GM21423 (cell line): ENCODE results near the gene KRTAP10-1.

Source experiments
- ATAC-seq: cut with Tn5 transposase; IDR thresholded peaks from one replicate; pipeline ENCODE4 v1.9.1; 2021; ENCODE audit warnings: mild to moderate bottlenecking, moderate library complexity; ENCODE audit not compliant: unreplicated experiment

KRTAP10-1 gene

DNA sequence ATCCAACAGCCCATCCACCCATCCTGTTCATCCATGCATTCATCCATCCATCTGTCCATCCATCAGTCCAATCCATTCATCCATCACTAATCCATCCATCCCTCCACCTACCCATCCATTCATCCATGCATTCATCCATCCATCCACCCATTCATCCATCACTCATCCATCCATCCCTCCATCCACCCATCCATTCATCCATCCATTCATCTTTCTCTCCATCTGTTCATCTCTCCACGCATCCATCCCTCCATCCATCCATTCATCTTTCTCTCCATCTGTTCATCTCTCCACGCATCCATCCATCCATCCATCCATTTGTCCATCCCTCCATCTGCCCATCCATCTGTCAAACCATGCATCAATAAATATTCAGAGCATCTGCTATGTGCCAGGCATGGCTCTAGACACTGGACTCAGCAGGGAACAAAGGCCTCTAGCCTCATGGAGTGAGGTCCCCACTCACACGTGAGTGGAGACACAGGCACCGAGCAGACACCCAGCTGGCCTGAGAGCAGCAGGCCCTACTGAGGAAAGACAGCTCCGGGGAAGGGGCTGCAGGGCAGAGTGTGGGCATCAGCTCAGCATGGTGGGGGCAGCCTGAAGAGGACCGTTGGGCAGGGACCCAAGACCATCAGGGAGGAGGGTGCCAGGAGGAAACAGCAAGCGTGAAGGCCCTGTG lies 9.6 kb downstream of the KRTAP10-1 start:
- ATAC-seq = no peak

DNA sequence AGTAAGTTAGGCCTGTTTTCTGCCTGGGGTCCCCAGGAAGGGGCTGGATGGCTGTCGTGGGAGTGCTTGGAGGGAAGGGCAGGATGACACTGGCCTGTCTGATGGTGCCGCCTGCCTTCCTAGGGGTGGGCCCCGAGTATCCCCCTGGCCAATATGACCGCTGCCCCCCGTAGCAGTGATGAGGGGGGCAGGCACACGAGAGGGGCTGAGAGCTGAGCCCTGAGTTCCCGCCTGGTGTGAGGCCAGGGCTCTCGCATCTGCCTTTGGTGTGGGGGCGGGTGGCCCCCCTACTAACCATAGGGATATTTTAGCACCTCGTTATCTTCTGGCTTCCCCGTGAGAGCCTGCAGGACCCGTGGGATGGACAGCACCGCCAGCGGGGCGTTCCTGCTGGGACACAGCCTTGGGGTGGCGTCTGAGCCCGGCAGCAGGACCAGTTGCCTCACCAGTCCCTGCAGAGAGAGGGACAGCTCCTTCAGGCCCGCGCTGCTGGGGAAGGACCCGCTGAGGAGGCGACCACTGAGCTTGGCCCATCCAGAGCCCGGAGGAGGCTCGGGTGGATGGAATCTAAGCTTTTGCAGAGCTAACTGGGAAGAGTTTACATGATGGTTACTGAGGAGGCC lies 10.4 kb downstream of the KRTAP10-1 start:
- no peak for ATAC-seq

GRCh38 chr21:44529011-44529421 lies 11.0 kb downstream of the KRTAP10-1 start:
- ATAC-seq = no peak

DNA sequence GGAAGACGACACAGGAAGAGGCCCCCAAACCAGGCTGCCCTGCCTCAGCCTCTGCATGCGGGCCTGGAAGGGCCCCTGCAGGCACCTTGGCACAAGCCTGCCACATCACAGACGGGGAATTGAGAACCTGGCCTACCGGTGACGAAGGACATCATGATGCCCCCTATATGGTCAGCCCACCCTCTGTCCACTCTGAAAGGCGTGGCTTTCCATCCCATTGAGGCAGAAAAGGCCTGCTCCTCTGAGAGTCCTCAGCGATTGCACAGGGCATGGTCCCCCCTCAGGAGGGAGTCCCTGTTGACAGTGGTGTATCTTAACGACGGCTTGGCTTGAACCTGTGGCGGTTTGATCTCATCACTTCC lies 11.4 kb downstream of the KRTAP10-1 start:
- no peak for ATAC-seq

DNA sequence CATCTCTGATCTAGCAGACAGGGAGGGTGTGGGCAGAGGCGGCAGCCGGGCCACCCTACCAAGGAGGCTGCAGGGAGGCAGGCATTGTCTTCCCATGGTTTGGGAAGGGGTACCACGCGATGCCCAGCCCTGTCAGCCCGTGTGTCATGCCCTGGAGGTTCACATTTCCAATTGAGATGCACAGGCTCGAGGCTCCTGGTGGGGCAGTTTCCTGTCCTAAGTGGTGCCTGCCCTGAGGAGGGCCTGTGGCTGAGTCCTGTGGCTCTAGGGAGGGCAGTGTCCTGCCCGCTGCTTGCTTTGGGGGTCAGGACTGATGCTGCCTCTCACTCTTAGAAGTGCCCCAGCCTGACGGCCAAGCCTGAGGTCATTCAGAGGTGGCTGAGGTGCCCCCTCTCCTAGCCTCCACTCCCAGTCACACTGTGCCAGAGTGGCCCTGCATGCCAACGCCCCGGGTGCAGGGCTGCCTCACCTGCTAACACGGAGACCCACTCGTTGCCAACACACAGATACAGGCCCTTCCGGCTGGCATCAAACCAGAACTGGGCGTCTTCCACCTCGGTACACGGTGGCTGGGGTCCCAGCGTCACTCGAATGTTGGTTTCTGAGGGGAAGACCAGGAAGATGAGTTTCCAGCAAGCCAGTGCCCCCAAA lies 11.9 kb downstream of the KRTAP10-1 start:
- ATAC-seq = no peak

DNA sequence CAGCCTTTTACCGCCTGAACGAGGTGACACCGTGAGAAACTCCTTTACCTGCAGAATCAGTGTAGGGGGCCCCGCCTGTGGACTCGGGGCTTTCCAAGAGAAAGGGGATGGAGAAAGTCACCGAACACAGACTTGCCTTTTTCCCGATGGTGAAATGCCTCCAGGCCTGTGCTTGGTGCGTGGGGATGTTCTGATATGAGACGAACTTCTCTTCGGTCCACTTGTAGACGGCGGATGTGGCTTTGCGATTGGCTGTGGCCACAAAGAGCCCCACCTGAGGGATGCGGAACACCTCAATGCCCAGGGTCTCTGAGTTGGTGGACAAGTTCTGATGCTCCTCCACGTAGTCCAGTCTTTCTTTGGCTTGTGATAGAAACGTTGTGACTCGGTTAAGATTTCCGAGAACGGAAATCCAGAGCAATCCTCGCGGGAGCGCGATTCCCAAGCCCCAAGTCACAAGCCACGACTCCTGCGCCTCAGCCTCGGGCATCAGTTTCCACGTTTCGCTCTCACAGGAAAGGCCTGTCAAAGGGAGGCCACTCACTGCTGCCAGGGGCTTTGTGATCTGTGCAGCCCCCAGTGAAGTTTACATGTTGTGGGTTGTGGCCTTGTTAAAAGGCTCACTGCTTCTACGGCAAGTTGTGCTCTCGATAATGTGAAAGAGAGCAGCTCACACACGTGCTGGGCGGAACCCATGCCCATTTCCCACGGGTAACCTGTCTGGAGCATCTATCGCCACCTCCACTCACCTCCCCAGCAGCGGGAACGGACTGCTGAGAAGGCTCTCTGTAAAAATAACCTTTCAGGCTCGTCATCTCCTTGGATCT lies 12.6 kb downstream of the KRTAP10-1 start:
- no peak for ATAC-seq

DNA sequence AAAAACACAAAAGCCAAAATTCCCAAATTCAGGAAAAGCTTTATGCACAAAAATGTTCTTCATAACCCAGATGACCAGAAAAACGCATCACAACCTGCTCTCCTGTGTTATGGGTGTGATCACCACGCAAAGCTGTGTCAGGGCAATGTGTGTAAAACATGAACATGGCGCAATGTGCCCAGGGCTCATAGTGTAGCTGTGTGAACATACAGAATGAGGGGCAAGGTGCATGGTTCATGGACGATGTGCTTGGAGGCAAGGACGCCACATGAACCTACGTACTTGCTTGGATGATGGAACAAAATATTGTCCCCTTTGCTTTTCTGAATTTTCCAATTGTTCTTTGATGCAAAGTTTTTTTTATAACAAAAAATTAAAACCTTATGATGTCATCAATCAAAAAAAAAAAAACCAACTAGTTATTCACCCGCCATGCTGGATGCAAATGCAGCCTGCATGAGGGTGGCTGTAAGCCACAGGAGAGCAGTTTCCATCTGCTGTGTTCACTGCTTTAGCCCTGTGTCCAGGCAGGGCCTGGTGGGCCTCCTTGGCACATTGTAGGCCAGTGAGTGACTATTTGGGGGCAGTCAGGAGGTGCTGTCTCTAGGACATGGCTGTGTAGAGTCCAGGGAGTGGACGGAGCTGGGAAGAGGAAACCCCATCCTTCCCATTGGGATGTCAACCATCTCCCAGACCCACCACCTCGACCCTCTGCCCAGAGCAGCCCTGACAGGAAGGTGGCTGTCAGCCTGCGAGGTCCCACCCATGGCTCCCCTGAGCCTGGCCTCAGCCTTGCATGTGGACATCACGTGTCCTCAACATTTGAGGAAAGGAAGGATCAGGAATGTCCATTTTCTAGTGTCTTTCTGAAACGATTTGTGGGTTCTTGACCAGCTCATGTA lies 13.6 kb downstream of the KRTAP10-1 start:
- no peak for ATAC-seq

- ATAC-seq = no peak
Measured at GRCh38 chr21:44525391-44526095, 14.5 kb downstream of the KRTAP10-1 start.

DNA sequence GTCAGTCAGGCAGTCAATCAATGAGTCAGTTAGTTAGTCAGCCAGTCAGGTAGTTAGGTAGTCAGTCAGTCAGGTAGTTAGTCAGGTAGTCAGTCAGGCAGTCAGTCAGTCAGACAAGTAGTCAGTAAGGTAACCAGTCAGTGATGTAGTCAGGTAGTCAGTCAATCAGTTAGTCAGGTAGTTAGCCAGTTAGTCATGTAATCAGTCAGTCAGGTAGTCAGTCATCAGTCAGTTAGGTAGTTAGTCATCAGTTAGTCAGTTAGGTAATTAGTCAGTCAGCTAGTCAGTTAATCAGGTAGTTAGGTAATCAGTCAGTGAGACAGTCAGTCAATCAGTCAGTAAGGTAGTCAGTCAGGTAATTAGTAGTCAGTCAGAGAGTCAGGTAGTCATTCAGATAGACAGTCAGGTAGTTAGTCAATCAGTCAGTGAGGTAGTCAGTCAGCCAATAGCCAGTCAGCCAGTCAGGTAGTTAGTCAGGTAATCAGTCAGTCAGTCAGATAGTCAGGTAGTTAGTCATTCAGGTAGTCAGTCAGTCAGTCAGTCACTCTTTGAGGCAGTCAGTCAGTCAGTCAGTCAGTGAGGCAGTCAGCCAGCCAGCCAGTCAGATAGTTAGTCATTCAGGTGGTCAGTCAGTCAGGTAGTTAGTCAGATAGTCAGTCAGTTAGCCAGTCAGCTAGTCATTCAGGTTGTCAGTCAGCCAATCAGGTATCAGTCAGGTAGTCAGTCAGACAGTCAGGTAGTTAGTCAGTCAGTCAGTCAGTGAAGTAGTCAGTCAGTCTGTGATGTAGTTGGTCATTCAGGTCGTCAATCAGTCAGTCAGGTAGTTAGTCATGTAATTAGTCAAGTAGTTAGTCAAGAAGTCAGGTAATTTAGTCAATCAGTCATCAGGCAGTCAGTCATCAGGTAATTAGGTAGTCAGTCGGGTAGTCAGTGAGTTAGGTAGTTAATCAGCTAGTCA lies 15.3 kb downstream of the KRTAP10-1 start:
- no peak for ATAC-seq

GRCh38 chr21:44523567-44524413 lies 16.2 kb downstream of the KRTAP10-1 start:
- no peak for ATAC-seq

DNA sequence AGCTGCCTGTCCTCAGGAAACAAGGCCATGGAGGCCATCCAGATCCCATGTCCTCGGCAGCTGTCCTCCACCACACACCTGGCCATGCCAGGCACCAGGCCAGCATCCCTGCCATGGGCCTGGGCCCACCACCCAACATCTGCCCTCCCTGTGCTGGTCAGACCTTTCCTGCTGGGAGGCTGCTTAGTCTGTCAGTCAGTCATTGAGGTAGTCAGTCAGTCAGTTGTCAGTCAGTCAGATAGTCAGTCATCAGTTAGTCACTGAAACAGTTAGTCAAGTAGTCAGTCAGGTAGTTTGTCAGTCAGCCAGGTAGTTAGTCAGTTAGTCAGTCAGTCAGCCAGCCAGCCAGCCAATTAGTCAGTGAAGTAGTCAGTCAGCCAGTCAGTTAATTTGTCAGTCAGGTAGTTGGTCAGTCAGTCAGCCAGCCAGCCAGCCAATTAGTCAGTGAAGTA lies 17.2 kb downstream of the KRTAP10-1 start:
- ATAC-seq = no peak

DNA sequence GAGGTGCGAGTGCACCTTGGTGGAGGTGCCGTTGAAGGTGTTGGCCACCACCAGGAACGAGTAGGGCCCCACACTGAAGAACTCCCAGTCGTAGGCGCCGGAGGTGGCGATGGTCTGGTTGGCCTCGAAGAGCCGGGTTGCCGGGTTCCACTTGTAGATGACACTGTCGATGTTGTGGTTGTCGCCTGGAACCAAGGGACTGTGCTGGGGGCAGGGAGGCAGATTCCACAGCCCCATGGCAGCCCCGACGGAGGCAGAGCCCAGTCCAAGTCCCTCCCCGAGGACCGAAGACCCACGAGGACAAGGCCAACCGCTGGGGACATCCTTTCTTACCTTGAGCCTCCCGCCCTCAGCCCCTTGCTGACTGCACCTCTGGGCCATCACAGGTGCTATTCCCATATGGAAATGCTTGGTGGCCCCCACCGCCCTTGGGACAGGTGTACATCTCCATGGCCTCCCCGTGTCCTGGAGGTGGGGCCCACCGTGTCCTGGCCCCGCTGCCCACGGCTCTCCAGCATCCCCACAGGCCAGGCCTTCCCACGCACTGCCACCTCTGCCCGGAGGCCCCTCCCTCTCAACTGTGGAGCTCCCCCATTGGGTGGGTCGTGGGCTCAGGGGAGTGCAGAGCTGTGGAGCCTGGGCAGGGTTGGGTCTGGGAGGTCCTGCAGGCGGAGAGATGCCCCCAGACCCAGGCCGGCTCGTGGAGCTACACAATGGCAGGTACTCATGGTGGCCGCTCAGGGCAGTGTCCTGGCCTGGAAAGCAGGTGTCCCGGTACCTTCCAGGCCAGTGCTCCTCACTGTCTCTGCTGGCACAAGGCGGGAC lies 17.9 kb downstream of the KRTAP10-1 start:
- ATAC-seq = no peak

- no peak for ATAC-seq
Measured at GRCh38 chr21:44521301-44521927, 18.6 kb downstream of the KRTAP10-1 start.

DNA sequence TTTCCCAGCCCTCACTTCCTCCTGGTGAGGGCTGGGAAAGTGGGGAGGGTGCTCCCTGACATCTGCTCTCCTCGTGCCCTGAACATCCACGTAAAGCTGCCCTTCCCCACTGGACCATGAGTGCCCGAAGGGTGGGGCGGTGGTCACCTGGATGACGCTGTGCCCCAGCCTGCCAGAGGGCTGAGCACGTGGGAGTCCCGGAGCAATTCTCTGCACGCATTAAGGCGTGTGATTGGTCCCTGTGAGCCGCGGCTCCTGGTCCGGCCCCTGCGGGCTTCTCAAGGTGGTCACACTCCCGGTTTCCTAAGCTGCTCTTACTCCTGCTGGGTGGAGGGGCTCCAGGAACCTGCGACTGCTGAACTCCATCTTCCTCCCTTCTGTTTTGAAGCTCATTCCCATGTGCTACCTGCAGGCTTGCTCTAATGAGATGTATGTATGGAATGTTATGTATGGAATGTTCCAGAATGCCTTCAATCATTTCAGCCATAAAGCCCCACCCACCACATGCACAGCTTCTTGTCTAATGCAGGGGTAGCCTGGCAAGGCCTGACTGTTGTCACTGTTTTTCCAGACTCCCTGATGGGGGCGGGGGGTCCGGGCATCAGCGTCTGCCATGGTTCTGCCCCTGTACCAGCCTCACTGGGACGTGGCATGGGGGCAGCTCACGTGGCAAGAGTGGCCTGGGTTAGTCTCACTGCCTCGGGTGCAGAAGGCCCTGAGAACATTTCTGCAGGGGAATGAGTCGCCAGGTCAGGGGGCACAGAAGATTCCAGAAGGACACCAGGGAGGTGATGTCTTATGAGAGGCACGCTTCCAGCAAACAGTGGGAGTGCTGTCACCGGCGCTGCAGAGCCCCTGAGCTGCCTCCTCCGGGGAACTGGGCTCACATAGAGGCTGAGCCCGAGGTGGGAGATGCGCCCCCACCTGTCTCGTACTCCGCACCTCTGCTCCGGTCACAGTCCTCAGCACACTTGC lies 19.4 kb downstream of the KRTAP10-1 start:
- ATAC-seq = no peak
